Stimulated activated naive CD4-positive, alpha-beta T cell (primary cell): Measurements from ENCODE around the gene MCF2L2.
"Not testable (repeated sequence)": the region's sequence is repeated elsewhere in the genome, so short reads cannot be mapped to it uniquely, and the experiment has no call there.

ENCODE experiments used
- DNase-seq, 6 experiments: peaks; one replicate each; lab custom pipeline; 2025; lab: John Stamatoyannopoulos, UW

Gene MCF2L2, protein sequence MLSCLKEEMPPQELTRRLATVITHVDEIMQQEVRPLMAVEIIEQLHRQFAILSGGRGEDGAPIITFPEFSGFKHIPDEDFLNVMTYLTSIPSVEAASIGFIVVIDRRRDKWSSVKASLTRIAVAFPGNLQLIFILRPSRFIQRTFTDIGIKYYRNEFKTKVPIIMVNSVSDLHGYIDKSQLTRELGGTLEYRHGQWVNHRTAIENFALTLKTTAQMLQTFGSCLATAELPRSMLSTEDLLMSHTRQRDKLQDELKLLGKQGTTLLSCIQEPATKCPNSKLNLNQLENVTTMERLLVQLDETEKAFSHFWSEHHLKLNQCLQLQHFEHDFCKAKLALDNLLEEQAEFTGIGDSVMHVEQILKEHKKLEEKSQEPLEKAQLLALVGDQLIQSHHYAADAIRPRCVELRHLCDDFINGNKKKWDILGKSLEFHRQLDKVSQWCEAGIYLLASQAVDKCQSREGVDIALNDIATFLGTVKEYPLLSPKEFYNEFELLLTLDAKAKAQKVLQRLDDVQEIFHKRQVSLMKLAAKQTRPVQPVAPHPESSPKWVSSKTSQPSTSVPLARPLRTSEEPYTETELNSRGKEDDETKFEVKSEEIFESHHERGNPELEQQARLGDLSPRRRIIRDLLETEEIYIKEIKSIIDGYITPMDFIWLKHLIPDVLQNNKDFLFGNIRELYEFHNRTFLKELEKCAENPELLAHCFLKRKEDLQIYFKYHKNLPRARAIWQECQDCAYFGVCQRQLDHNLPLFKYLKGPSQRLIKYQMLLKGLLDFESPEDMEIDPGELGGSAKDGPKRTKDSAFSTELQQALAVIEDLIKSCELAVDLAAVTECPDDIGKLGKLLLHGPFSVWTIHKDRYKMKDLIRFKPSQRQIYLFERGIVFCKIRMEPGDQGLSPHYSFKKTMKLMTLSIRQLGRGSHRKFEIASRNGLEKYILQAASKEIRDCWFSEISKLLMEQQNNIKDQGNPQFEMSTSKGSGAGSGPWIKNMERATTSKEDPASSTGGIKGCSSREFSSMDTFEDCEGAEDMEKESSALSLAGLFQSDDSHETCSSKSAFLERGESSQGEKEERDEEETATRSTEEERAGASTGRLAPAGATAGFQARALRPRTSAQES

DNA sequence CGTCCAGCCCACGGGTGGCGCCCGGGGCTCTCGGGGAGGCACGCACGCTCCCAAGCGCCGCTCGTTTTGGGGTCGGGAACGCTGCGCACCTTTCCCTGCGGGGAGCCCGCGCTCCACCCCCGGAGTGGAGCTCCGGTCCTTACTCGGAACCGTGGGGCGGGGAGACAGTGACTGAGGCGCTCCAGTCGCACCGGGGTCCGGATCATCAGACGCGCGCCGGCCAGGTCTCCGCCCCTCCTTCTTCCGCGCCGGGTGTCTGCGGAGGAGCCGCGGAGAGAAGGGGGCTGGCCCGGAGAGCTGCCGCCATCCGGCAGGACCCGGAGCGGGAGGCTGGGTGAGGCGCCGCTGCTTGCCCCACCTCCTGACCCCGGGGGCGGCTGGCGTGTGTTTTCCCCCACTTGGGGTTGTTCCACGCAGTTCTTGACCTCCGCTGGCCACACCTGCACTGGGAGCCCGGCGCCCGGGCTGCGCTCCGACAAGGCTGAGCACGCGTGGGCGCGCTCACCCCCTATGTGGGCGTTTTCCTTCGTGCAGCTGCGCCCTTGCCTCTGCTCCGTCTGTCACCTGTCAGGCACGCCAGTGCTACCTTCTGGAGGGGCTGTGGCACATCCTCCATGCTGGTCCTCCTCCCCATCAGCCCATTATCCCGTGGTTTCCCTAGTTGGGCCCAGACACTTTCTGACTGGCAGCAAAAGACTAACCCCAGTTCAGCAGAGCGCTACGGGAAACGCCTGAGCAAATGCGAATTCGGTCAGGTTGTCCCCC lies at the start of gene MCF2L2:
TSS of gene MCF2L2 (minus strand) at position 173 of the 765 bp plus-strand sequence. CDS start 642 bp downstream, outside the sequence.
- peak; percentile 28 to 58 (median 47) for DNase-seq

DNA sequence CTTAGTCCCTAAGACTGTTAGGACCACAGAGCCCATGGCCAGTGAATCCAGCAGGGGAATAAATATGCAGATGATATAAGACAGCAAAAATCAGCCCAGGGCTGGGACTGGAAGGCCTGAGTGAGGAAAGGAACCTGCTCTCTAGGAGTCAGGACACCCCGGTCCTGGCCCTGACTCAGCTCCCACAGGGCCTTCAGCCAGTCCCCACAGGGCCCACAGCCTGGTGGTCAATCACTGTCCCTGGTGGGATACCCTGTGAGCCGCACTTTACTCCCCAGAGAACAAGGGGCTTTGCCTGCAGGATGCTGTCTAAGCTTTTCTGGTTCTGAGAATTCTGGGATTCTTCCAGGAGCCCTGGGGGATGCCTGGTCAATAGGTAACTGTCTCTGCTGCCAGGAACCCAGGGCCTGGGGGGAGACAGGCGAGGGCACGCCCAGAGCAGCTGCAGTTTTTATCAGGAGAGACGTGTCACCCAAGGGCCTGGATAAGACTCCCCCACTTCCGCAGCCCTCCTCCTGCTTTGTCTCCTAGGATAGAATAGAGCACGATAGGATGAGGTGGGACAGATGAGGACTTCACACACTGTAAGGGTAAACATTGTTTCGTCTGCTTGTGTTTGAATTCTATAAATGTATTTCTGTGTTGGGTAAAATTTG lies 49.5 kb upstream of the MCF2L2 start:
- DNase-seq: no peak

- not testable (repeated sequence) for DNase-seq
These were observed 47.3 kb upstream of the MCF2L2 start for GRCh38 chr3:183475764-183476162.

GRCh38 chr3:183475016-183475763 lies 46.8 kb upstream of the MCF2L2 start:
- DNase-seq: no peak

DNA sequence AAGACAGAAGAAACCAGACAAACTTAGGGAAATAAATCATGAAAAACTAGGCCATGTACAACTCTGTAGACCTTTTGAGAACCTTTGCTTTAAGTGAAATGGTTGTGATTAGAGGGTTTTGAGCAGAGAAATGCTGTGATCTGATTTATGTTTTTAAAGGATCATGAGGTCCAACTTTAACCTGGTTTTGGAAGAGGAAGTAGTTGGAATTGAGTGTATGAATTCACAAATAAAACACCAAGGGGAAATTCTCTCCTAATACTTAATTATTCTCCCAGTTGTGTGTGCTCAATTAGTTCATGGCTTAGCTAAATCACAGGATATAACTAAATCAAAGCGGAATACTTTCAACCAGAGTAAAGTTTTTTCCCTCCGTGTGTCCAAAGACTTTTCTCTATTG lies 45.5 kb upstream of the MCF2L2 start:
- DNase-seq: no peak

- DNase-seq: no peak
These were observed 43.7 kb upstream of the MCF2L2 start for GRCh38 chr3:183472155-183472554.

- DNase-seq: no peak
These were observed 40.0 kb upstream of the MCF2L2 start for GRCh38 chr3:183468424-183468823.

GRCh38 chr3:183466575-183466974 lies 38.2 kb upstream of the MCF2L2 start:
- no peak for DNase-seq

- DNase-seq: not testable (repeated sequence)
These were observed 37.3 kb upstream of the MCF2L2 start for GRCh38 chr3:183465710-183466109.

- DNase-seq: no peak
These were observed 36.1 kb upstream of the MCF2L2 start for GRCh38 chr3:183464480-183464879.

GRCh38 chr3:183460081-183461055 lies 31.9 kb upstream of the MCF2L2 start:
- DNase-seq: no peak

- no peak for DNase-seq
These were observed 26.7 kb upstream of the MCF2L2 start for GRCh38 chr3:183455089-183455488.

DNA sequence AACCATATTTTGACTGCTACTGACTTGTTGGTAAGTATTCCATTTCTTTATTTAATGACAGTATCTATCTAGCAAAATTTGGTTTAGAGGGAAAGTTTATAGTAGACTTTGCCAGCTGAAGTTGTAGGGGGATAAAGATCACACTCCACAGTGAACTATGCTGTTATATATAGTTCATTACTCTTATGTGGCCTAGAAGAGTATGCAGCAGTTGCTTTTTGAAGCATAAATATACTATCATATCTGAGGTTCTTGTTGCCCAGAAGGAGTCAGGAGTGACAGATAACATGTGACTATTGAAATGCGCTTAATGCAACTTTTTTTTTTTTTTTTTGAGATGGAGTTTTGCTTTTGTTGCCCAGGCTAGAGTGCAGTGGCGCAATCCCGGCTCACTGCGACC lies 25.6 kb upstream of the MCF2L2 start:
- no peak for DNase-seq

GRCh38 chr3:183449791-183450190 lies 21.4 kb upstream of the MCF2L2 start:
- no peak for DNase-seq

GRCh38 chr3:183449391-183449790 lies 21.0 kb upstream of the MCF2L2 start:
- DNase-seq: no peak

GRCh38 chr3:183448369-183449128 lies 20.1 kb upstream of the MCF2L2 start:
- no peak for DNase-seq

DNA sequence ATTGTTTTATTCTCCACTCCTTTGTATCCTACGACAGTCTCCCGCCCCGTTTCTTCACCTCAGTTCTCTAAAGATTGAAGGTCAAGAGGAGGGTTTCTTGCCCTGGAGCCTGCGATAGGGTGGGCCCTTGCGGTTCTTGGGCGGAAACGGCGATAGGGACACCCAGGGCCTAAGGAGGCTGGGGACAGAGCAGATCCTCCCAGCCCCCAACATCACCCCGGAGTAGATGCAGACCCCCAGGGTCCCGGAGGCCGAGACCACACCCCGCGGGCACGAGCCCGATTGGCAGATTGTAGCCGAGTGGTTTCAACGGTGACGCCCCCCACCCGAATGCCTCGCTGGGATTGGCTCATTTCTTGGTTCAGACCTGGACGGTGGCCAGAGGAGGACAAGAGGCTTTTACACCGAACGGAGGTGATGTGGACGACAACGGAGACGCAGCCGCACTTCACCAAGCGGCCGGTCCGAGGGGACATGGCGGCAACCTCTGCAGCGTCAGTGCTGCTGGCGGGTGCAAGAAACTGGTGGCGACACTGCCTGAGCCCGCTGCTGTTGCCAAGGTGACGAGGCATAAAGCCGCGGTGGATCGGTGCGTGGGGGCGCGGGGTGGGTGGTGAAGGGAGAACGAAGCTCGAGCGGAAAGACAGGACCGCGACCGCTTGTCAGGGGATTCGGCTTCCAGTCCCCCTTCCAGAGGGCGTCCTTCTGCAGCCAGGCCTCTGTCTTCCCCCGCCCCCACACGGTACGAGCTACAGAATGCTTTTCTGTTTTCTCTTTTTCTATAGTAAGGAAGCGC lies 19.0 kb upstream of the MCF2L2 start:
- DNase-seq: peak; percentile 45 to 61 (median 48)

DNA sequence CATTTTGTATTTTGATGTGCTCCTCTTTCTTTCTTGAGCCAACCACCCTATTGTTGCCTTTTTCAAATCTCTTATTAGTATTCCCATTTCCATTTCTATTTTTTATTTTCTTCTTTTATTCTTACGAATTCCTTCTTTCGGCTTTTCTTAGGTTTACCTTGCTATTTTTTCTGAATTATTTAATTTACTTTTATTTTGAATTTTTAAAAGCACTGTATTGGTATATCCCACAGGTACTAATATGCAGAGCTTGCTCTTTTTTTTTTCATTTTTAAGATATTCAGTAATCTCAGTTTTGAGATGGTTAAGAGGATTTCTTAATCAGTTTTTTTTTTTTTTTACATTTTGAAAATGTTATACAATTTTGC lies 18.4 kb upstream of the MCF2L2 start:
- no peak for DNase-seq
